ENCODE results near the gene DICER1.

GRCh38 chr14:95102680-95103044, 54.7 kb downstream of the DICER1 start:
- TF ChIP-seq PKNOX1 (IDR thresholded peaks at IDR 0.05) (no peak), NFRKB (IDR thresholded peaks at IDR 0.05) (no peak), BHLHE40 (IDR thresholded peaks at IDR 0.05; ENCODE audit: borderline replicate concordance) (no peak), SUZ12 (IDR thresholded peaks at IDR 0.05) (no peak), CTBP1 (IDR thresholded peaks at IDR 0.05; ENCODE audit: borderline replicate concordance) (no peak), SP1 (IDR thresholded peaks at IDR 0.05) (no peak), FOXM1 (IDR thresholded peaks at IDR 0.05; ENCODE audit: borderline replicate concordance) (no peak), TARDBP (IDR thresholded peaks at IDR 0.05) (no peak), HDGF (IDR thresholded peaks at IDR 0.05; ENCODE audit: borderline replicate concordance) (no peak)

Data from HEK293T (cell line).